Measurements from ENCODE around the gene LHFPL2.

LHFPL2 gene

GRCh38 chr5:78560000-78560855, 88.3 kb downstream of the LHFPL2 start:
- no peaks in the 10 kb centered on the region for H3K27me3 ChIP-seq (ENCODE audit: control insufficient read depth in 1 of 2, insufficient read depth in 2 of 2, low read length in 2 of 2)
- no peak overlapping the region for H3K27ac ChIP-seq (ENCODE audit: low read depth, low read length)
- no peaks in the 10 kb centered on the region for H3K4me1 ChIP-seq (ENCODE audit: insufficient read depth, low read length)
- no peak overlapping the region for H3K9ac ChIP-seq (ENCODE audit: low read length)
- no peaks in the 10 kb centered on the region for H3K9me3 ChIP-seq (ENCODE audit: low read length)
- H3K4me3 ChIP-seq (ENCODE audit: low read depth in 1 of 2, low read length in 2 of 2): no peak overlapping the region
- no peaks in the 10 kb centered on the region for H3K36me3 ChIP-seq (ENCODE audit: insufficient read depth, low read length)

- H3K9me3 ChIP-seq (ENCODE audit: low read length): no peaks in the 10 kb centered on the region
- no peak overlapping the region for H3K27ac ChIP-seq (ENCODE audit: low read depth, low read length)
- no peak overlapping the region for H3K9ac ChIP-seq (ENCODE audit: low read length)
- H3K4me1 ChIP-seq (ENCODE audit: insufficient read depth, low read length): no peaks in the 10 kb centered on the region
- H3K36me3 ChIP-seq (ENCODE audit: insufficient read depth, low read length): no peaks in the 10 kb centered on the region
- H3K27me3 ChIP-seq (ENCODE audit: control insufficient read depth in 1 of 2, insufficient read depth in 2 of 2, low read length in 2 of 2): no peaks in the 10 kb centered on the region
- no peak overlapping the region for H3K4me3 ChIP-seq (ENCODE audit: low read depth in 1 of 2, low read length in 2 of 2)
These were observed 91.0 kb downstream of the LHFPL2 start for GRCh38 chr5:78557601-78558000.

- H3K27me3 ChIP-seq (ENCODE audit: control insufficient read depth in 1 of 2, insufficient read depth in 2 of 2, low read length in 2 of 2): no peaks in the 10 kb centered on the region
- H3K9me3 ChIP-seq (ENCODE audit: low read length): no peaks in the 10 kb centered on the region
- H3K27ac ChIP-seq (ENCODE audit: low read depth, low read length): no peak overlapping the region
- no peak overlapping the region for H3K4me3 ChIP-seq (ENCODE audit: low read depth in 1 of 2, low read length in 2 of 2)
- peaks cover 5% of the 10 kb centered on the region for H3K4me1 ChIP-seq (ENCODE audit: insufficient read depth, low read length)
- H3K9ac ChIP-seq (ENCODE audit: low read length): no peak overlapping the region
- no peaks in the 10 kb centered on the region for H3K36me3 ChIP-seq (ENCODE audit: insufficient read depth, low read length)
These were observed 92.7 kb downstream of the LHFPL2 start for GRCh38 chr5:78555870-78556269.

GRCh38 chr5:78554670-78555069, 93.9 kb downstream of the LHFPL2 start:
- H3K27ac ChIP-seq (ENCODE audit: low read depth, low read length): no peak overlapping the region
- H3K4me1 ChIP-seq (ENCODE audit: insufficient read depth, low read length): peaks cover 7% of the 10 kb centered on the region
- no peak overlapping the region for H3K4me3 ChIP-seq (ENCODE audit: low read depth in 1 of 2, low read length in 2 of 2)
- H3K27me3 ChIP-seq (ENCODE audit: control insufficient read depth in 1 of 2, insufficient read depth in 2 of 2, low read length in 2 of 2): no peaks in the 10 kb centered on the region
- H3K36me3 ChIP-seq (ENCODE audit: insufficient read depth, low read length): no peaks in the 10 kb centered on the region
- H3K9ac ChIP-seq (ENCODE audit: low read length): no peak overlapping the region
- no peaks in the 10 kb centered on the region for H3K9me3 ChIP-seq (ENCODE audit: low read length)

- no peak overlapping the region for H3K4me3 ChIP-seq (ENCODE audit: low read depth in 1 of 2, low read length in 2 of 2)
- H3K27ac ChIP-seq (ENCODE audit: low read depth, low read length): no peak overlapping the region
- H3K9ac ChIP-seq (ENCODE audit: low read length): no peak overlapping the region
- H3K27me3 ChIP-seq (ENCODE audit: control insufficient read depth in 1 of 2, insufficient read depth in 2 of 2, low read length in 2 of 2): no peaks in the 10 kb centered on the region
- no peaks in the 10 kb centered on the region for H3K36me3 ChIP-seq (ENCODE audit: insufficient read depth, low read length)
- H3K4me1 ChIP-seq (ENCODE audit: insufficient read depth, low read length): peaks cover 7% of the 10 kb centered on the region
- no peaks in the 10 kb centered on the region for H3K9me3 ChIP-seq (ENCODE audit: low read length)
These were observed 94.8 kb downstream of the LHFPL2 start for GRCh38 chr5:78553580-78554353.

- Histone ChIP-seq H3K9ac (ENCODE audit: low read length) (no peak overlapping the region), H3K27me3 (ENCODE audit: control insufficient read depth in 1 of 2, insufficient read depth in 2 of 2, low read length in 2 of 2) (no peaks in the 10 kb centered on the region), H3K27ac (ENCODE audit: low read depth, low read length) (no peak overlapping the region), H3K9me3 (ENCODE audit: low read length) (no peaks in the 10 kb centered on the region), H3K4me1 (ENCODE audit: insufficient read depth, low read length) (peaks cover 15% of the 10 kb centered on the region), H3K36me3 (ENCODE audit: insufficient read depth, low read length) (no peaks in the 10 kb centered on the region), H3K4me3 (ENCODE audit: low read depth in 1 of 2, low read length in 2 of 2) (no peak overlapping the region)
These were observed 95.7 kb downstream of the LHFPL2 start for GRCh38 chr5:78552729-78553342.

- H3K9ac ChIP-seq (ENCODE audit: low read length): no peak overlapping the region
- no peak overlapping the region for H3K4me3 ChIP-seq (ENCODE audit: low read depth in 1 of 2, low read length in 2 of 2)
- H3K9me3 ChIP-seq (ENCODE audit: low read length): no peaks in the 10 kb centered on the region
- H3K27ac ChIP-seq (ENCODE audit: low read depth, low read length): no peak overlapping the region
- no peaks in the 10 kb centered on the region for H3K27me3 ChIP-seq (ENCODE audit: control insufficient read depth in 1 of 2, insufficient read depth in 2 of 2, low read length in 2 of 2)
- H3K36me3 ChIP-seq (ENCODE audit: insufficient read depth, low read length): no peaks in the 10 kb centered on the region
- H3K4me1 ChIP-seq (ENCODE audit: insufficient read depth, low read length): peaks cover 34% of the 10 kb centered on the region
These were observed 97.7 kb downstream of the LHFPL2 start for GRCh38 chr5:78550891-78551290.

- H3K27ac ChIP-seq (ENCODE audit: low read depth, low read length): peak overlapping the region; percentile 31
- H3K9me3 ChIP-seq (ENCODE audit: low read length): no peaks in the 10 kb centered on the region
- H3K4me3 ChIP-seq (ENCODE audit: low read depth in 1 of 2, low read length in 2 of 2): no peak overlapping the region
- H3K9ac ChIP-seq (ENCODE audit: low read length): no peak overlapping the region
- H3K27me3 ChIP-seq (ENCODE audit: control insufficient read depth in 1 of 2, insufficient read depth in 2 of 2, low read length in 2 of 2): no peaks in the 10 kb centered on the region
- no peaks in the 10 kb centered on the region for H3K36me3 ChIP-seq (ENCODE audit: insufficient read depth, low read length)
- peaks cover 37% of the 10 kb centered on the region for H3K4me1 ChIP-seq (ENCODE audit: insufficient read depth, low read length)
These were observed 99.5 kb downstream of the LHFPL2 start for GRCh38 chr5:78549043-78549442.

GRCh38 chr5:78547731-78548615, 100.6 kb downstream of the LHFPL2 start:
- Histone ChIP-seq H3K4me3 (ENCODE audit: low read depth in 1 of 2, low read length in 2 of 2) (peak overlapping the region in 1 of 2 donors; percentile 9), H3K36me3 (ENCODE audit: insufficient read depth, low read length) (no peaks in the 10 kb centered on the region), H3K9me3 (ENCODE audit: low read length) (no peaks in the 10 kb centered on the region), H3K27ac (ENCODE audit: low read depth, low read length) (peak overlapping the region; percentile 36), H3K9ac (ENCODE audit: low read length) (no peak overlapping the region), H3K27me3 (ENCODE audit: control insufficient read depth in 1 of 2, insufficient read depth in 2 of 2, low read length in 2 of 2) (no peaks in the 10 kb centered on the region), H3K4me1 (ENCODE audit: insufficient read depth, low read length) (peaks cover 45% of the 10 kb centered on the region)

GRCh38 chr5:78547183-78547582, 101.4 kb downstream of the LHFPL2 start:
- H3K36me3 ChIP-seq (ENCODE audit: insufficient read depth, low read length): no peaks in the 10 kb centered on the region
- no peaks in the 10 kb centered on the region for H3K9me3 ChIP-seq (ENCODE audit: low read length)
- H3K4me3 ChIP-seq (ENCODE audit: low read depth in 1 of 2, low read length in 2 of 2): peak overlapping the region in 1 of 2 donors; percentile 9
- H3K4me1 ChIP-seq (ENCODE audit: insufficient read depth, low read length): peaks cover 51% of the 10 kb centered on the region
- H3K9ac ChIP-seq (ENCODE audit: low read length): no peak overlapping the region
- peak overlapping the region; percentile 60 for H3K27ac ChIP-seq (ENCODE audit: low read depth, low read length)
- H3K27me3 ChIP-seq (ENCODE audit: control insufficient read depth in 1 of 2, insufficient read depth in 2 of 2, low read length in 2 of 2): no peaks in the 10 kb centered on the region

All from muscle layer of colon (tissue), 2 donors.